Dermis blood vessel endothelial cell (primary cell): ENCODE data around the gene FCN2. TPM values are rescaled to one million over a fixed set of nuclear protein-coding genes. Genes with fewer than 3 reads are reported as not detected.

ENCODE experiments used
- DNase-seq: peaks from one replicate; pipeline ENCODE4 v3.0.0; 2010
- total RNA-seq: library from RNA; depleted of rRNA; stranded (reverse); fragments of >200 nt; gene quantifications from 2 replicates; pipeline ENCODE4 v1.2.3, GENCODE V29; 2014

Gene FCN2
- not detected in 2 replicates for total RNA-seq

GRCh38 chr9:134880484-134881312 lies at the start of gene FCN2:
FCN2 (plus strand) TSS chr9:134880810; CDS start chr9:134880822, 12 bp downstream.
- no peak for DNase-seq

DNA sequence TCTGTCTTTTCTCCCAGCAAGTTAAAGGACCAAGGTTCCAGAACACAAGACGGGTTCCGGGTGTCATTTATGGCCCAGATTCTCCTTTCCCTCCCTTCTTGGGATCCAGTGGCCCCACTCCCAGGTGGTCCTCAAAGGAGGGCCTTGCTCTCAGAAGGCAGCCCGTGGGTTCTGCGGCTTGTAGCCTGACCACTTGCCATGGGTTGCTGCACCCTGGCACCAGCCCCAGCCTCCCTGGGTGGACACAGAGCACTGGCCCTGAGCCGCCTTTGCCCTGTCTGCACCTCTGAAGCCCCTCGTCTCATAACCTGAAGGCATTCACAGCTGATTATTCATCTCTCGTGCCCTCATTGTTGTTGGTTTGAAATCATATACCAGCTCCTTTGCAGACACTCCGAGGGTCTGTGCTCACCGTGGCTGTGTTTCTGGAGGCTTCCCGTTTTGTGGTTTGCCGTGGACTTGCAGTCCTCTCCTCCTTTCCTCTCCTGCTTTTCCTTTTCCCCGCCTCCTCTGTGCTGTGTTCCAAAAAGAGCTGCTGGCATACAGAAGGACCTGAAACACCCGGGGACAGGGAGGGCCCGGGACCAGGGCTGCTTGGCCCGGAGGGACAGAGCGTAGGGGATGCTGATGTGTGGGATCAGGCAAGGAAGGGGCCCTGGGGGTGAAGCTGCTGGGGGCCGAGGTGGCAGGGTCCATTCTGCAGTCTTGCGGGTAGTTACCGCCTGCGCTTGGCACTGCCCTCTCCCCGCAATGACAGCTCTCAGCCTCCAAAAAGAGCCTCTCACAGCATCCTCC lies 49.5 kb upstream of the FCN2 start:
- DNase-seq = no peak

DNA sequence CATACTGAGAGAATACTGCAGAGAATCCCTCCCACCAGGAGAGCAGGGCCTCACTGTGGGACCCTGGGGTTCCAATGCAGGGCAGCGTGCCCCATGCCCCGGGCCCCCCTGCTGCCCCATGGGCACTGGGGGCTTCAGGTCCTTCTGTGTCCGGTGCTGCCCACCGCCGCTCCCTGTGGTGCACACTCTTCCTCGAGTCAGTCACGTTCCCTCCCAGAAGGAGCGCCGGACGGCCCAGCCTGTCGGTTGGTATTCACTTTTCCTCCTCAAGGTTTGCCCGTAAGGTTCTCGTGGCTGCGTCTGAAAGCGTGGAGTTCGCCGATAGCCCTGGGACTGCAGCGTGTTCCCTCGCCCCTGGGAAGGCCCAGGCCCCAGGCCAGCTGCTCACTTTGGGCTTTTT lies 48.1 kb upstream of the FCN2 start:
- no peak for DNase-seq

- no peak for DNase-seq
Observed at GRCh38 chr9:134833294-134833880, 47.2 kb upstream of the FCN2 start.

- DNase-seq = no peak
Observed at GRCh38 chr9:134834217-134834956, 46.2 kb upstream of the FCN2 start.

DNA sequence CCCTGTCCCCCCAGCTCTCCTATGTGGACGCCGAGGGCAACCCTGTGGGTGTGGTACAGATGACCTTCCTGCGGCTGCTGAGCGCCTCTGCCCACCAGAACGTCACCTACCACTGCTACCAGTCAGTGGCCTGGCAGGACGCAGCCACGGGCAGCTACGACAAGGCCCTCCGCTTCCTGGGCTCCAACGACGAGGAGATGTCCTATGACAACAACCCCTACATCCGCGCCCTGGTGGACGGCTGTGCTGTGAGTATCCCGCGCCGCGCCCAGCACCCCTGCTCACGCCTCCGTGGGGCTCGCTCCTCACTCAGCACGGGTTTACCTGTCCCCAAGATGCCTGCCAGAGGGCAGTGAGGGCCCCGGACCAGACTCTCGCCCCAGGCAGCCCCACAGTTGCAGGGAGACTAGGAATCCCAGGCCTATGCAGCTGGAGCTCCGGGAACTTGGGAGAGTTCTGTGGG lies 45.6 kb upstream of the FCN2 start:
- DNase-seq = no peak

DNA sequence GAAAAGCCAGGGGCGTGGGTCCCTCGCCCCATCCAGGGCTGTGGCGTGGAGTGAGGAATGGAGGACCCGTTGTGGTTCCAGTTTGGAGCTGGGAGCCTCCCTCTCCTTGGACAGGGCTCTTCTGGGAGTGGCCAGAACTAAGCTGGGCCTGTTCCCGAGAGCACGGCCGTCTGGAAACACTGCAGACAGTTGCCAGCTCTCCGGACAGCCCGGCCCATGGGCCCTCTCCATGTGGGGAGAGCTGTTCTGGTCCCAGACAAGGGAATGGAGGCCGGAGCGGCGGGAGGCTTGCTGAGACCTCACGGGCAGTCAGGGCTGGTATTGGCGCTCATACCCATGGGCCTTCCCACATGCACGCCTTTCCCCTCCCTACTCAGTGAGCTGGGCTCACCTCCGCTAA lies 45.2 kb upstream of the FCN2 start:
- no peak for DNase-seq

GRCh38 chr9:134835987-134836386 lies 44.6 kb upstream of the FCN2 start:
- no peak for DNase-seq

GRCh38 chr9:134836406-134836970 lies 44.1 kb upstream of the FCN2 start:
- no peak for DNase-seq

DNA sequence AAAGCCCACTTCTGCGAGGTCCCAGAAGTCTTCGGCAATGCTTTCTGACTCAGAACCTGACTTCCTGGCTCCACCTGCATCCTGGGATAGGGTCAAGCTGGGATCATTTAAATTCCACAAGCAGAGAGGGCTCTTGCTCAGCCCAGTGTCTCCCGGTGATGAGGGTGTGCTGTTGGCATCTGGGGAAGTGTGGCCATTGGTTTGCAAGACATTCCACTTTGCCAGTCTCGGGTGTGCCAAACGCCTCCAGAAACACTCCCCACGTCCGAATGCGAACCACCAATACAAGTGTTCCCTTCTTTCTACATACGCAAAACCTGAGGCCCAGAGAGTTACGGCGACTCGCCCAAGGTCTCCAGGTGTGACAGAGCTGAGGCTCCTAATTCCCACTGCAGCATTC lies 43.1 kb upstream of the FCN2 start:
- peak; percentile 41 for DNase-seq

DNA sequence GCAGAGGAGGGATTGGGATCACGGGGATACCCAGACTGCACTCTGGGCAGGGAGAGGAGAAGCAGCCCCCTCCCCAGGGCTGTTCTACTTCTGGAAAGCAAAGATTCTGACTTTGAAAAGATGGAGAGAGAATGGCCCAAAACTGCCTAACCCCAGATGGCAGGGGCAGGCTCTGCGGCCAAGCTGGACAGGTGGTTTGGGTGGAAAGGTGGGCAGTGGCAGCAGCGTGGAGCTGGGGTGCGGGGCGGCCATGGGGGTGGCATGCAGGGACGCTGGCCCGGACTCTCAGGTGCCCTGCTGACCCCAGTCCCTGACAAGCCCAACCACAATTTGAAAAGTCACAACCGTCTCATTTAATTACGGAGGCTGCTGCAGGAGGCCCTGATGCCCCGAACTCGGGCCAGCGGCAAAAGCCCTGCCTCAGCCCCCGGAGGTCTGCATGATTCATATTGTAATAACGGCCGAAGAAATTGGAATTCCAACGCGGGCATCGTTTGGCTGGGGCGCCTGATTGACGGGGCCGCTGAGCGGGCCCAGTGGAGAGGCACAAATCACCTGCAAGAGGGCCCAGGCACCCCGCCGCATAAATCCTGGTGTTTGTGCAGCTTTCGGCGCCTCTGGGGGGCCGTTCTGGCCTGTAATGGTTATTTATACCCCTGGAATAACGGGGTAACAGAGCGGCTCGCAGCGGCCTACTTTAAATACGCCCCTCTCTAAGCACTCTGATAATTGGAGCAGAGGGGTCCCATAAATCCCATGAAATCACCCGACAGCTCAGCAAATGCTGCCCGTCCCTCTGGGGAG lies 41.8 kb upstream of the FCN2 start:
- DNase-seq = no peak

GRCh38 chr9:134839455-134840125 lies 41.0 kb upstream of the FCN2 start:
- DNase-seq = no peak

- no peak for DNase-seq
Observed at GRCh38 chr9:134840511-134840910, 40.1 kb upstream of the FCN2 start.

GRCh38 chr9:134841180-134841904 lies 39.3 kb upstream of the FCN2 start:
- DNase-seq = no peak

DNA sequence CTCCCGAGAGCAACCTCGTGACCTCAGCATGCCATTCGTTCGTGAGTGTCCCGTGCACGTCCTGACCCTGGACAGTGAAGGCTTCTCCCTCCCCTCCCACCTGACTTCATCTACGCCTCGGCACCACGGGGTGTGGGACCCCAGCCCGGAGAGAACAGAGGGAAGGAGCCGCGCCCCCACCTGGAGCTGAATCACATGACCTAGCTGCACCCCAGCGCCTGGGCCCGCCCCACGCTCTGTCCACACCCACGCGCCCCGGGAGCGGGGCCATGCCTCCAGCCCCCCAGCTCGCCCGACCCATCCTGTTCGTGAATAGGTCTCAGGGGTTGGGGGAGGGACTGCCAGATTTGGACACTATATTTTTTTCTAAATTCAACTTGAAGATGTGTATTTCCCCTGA lies 38.3 kb upstream of the FCN2 start:
- DNase-seq = no peak

DNA sequence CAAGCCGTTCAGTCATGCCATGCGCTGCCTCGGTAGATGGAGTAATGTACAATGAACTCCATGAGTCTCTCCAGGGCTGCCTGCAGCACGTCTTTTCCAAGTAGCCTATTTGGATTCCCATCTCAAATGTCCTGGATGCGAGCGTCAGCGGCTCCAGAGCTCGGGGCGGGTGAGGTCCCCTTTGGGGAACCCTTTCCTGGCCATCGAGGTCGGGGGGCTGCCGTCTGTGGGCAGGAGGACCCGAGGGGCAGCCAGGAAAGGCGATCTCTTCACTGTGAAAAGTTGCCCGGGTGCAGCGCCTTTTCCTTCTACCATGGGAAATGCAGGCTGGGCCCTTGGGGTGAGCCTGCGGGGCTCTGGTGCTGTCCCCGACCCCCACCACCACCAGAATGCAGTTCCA lies 36.9 kb upstream of the FCN2 start:
- no peak for DNase-seq

DNA sequence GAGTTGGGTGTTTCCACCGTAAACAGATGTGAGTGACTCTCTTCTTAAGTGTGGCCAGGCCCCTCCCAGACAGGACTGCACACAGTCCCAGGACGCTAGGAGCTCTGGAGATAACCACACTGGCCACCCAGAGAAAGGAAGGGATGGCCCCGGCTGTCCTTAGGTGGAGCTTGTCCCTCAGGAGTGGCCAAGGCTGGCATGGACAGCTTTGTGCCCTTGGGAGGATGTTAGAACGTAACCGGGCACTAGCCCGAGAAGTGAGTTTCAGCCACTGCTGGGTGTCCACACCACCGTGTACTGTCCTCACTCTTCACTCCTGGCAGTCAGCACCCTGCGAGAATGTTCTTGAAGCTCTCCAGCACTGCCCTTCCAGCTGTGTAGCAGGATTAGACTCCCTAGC lies 35.8 kb upstream of the FCN2 start:
- DNase-seq = no peak

- DNase-seq = no peak
Observed at GRCh38 chr9:134846187-134846586, 34.4 kb upstream of the FCN2 start.

GRCh38 chr9:134846699-134847098 lies 33.9 kb upstream of the FCN2 start:
- no peak for DNase-seq

DNA sequence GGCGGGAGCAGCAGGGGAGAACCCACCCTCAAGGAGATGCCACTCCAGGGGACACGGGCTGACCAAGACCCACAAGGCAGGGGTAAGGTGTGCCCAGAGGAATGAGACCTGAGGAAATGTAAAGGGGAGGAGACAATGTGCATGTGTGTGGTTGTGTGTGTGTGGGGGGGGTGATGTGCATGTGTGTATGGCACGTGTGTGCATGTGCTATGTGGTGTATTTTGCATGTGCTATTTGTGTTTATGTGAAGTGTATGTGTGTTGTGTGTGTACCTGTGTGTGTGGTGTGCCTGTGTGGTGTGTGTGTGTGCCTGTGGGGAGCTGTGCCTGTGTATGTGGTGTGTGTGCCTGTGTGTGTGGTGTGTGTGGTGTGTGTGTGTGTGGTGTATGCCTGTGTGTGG lies 33.5 kb upstream of the FCN2 start:
- DNase-seq = no peak
